Activated naive CD4-positive, alpha-beta T cell treated with Interleukin-2 at 50 U/mL for 16 hours (primary cell): ENCODE measurements around the gene TRAPPC3.

ENCODE experiments used
- DNase-seq: peaks from one replicate; pipeline ENCODE4 v3.0.0-alpha.2; 2020

TRAPPC3 gene

DNA sequence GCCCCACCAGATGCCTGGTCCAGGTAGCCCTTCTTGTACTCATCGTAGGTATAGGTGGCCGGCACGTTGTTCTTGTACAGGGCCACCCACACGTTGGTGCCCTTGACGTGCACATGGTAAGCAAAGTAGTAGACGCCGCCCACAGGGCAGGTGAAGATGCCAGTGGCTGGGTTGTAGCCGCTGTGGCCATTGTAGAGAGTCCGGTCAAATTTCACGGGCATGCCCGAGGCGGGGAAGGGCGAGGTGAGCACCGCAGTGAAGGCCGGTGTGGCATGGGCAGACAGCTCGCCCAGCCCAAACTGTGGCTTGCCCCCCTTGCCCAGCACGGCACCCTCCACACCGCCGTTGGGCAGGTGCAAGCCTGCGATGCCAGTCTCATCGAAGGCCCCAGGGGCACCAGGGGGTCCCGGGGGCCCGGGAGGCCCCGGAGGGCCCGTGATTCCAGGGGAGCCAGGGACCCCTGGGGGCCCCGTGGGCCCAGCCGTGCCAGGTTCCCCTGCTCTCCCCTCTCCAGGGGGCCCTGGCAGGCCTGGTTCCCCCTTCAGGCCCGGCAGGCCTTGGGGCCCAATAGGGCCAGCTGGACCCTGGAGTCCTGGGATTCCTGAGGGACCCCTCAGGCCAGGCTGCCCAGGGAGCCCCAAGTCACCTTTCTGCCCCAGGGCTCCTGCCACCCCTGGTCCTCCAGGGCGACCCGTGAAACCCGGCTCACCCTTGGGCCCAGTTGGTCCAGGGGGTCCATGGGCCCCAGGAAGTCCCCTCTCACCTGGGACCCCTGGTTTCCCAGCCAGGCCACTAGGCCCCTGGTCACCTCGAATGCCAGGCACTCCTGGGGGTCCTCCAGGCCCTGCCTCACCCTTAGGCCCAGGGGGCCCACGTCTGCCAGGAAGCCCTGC lies 51.3 kb downstream of the TRAPPC3 start:
- no peak for DNase-seq

DNA sequence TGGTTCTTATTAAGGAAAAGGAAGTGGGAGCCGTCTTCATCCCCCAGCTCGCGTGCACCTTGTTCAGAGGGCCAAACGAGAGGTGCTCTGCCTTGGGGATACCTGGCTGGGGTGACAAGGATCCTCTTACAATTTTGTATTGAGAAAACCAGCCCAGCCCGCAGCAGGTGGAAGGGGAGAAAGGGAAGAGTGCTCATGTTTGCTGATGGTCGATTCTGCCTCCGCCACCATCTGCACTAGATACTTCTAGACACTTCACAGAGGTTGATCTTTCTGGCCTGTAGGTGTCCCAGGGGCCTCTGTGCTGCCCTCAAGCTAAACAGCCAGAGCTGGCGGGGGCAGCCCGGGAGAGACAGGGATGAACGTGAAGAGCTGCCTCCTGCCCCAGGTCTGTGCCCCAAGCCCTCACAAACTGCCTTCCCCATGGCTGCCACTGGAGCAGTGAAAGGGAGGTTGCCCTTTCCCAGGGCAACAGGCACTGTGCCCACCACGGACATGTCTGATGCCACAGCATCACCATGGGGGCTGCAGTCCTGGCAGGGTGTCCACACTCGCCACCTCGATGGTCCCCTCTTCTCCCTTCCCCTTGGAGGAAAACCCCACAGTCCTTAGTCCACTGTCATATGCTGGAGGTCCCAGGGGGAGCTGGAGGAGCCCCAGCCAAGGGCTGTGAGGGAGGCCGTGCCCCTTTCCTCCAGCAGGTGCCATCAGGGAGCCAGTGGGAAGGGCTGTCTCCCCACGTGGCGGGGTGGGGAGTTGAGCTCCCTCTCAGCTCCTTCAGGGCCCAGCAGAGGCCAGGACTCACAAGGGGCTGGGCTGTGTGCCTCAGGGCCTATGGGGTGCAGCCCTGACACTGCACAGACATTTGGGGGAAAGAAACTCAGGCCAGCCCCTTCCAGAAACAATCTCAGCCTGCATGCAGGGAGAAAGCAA lies 52.5 kb downstream of the TRAPPC3 start:
- DNase-seq = no peak

DNA sequence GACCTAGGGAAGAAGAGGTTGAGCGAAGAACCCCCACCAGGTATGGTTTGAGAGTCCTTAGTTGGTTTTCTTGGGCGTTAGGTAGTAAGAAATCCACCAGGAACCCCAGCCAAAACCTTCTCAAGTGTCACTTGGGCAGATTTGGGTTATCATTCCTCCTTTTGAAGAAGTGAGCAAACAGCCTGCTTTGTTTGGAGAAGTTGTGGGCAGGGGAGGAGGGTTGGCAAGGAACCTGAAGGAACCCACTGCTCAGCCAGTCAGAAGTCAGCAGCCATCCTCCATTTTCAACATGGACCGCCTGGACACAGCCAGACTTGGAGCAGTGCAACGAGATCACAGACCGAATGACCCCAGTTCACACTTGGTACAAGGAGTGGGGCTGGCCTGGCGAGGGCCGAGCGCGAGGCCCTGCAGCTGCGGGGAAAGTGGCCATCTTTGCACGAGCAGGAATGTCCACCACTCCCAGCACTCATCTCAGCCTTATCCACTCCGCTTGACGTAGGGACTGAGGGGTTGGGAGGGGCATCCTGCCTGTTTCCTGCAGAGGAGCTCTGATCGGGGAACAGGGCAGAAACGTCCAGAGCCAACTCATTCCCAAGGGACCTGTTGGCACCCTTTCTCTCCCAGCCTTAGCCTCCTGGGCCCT lies 53.4 kb downstream of the TRAPPC3 start:
- no peak for DNase-seq

DNA sequence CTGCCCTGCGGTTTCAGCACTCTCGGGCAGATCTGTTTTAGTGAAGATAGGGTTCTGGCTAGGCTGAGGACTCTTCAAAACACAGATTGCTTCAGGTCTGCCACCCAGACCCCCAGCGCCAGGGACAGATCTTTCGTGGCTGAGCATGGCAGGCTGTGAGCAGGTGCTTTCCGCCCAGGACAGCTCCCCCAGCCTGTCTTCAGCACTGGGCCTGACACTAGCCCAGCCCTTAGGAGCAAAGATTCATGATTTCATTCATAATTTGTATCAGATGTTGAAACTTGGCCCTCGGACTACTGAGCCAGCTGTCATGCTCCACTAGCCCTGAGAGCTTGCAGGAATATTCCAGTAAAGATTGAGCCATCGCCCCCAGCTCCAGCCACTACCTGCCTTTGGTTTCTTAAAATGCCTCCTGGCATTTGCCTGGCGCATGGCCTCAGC lies 54.6 kb downstream of the TRAPPC3 start:
- no peak for DNase-seq

DNA sequence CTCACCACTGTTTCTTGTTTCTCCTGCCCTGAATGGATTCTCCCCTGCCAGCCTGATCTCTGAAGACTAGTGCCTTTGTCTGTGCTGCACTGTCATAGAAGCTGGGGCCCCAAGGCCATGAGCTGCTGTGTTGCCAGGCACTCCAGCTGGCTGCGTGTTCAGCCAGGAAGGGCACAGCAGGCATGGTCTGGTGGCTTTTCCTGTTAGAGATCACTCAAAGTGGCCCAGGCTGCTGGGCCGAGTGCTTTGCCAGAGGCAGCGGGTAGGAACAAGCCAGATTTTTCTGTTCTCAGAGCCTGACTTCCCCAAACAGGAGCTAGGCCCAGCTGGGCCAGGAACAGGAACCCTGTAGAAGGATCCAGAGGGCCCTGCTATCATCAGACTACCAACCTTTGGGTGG lies 55.4 kb downstream of the TRAPPC3 start:
- no peak for DNase-seq

DNA sequence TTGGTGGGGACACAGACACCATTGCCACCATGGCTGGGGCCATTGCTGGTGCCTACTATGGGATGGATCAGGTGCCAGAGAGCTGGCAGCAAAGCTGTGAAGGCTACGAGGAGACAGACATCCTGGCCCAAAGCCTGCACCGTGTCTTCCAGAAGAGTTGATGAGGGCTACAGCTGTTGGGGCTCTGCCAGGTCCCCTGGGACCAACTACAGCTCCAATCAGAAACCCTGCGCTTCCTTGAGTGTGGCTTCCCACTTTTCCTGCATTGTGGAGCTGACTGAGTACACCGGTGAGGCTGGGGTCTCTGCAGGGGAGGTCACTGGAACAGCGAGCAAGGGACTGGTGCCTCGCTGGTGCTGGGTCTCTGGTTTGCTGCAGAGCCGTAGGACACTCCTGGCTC lies 56.1 kb downstream of the TRAPPC3 start:
- DNase-seq = no peak

DNA sequence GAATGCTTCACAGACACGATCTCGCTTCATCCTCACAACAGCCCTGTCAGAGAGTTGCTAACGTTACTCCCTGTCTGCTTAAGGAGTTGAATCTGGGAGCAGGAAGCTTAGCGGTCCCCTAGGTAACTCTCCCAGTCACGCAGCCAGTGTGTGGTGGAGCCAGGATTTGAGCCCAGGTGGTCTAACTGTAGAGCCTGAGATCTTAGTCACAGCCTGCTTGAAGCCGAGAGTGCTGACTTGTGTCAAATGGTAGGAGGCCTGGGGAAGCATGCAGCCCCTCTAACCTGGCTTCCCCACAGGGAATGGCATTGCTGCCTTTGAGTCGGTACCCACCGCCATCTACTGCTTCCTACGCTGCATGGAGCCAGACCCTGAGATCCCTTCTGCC lies 56.5 kb downstream of the TRAPPC3 start:
- DNase-seq = no peak

DNA sequence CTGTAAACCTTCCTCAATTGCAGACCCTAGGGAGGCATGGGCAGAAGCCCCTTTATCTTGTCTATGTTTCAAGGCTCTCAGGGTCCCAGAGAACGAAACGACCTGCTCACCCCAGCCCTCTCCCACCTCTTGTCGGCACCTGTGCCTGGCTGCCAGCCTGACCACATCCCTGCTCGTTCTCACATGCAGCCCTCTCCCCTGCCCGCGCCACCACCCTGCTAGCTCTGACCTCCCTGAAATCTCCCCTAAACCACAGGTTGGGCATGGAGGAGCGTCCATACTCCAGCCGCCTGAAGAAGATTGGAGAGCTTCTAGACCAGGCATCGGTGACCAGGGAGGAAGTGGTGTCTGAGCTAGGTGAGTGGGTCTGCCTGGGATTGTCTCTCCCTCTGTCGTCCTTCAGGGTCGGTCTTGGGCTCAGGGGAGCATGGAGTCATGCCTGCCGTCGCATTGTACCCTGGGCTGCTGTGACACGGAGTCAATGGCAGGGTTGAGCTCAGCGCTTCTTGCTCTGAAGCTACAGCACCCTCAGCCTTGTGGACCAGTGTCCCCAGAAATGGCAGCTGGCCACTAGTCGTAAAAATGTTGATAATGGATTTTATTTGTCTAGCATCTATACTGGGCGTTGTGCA lies 57.0 kb downstream of the TRAPPC3 start:
- no peak for DNase-seq

DNA sequence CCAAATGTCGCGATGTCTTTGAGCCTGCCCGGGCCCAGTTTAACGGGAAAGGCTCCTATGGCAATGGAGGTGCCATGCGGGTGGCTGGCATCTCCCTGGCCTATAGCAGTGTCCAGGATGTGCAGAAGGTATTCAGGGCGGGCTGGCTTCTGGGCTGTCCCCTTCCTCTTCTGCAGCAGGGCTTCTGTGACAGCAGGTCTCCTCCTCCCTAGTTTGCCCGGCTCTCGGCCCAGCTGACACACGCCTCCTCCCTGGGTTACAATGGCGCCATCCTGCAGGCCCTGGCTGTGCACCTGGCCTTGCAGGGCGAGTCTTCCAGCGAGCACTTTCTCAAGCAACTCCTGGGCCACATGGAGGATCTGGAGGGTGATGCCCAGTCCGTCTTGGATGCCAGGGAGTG lies 57.6 kb downstream of the TRAPPC3 start:
- DNase-seq = no peak

DNA sequence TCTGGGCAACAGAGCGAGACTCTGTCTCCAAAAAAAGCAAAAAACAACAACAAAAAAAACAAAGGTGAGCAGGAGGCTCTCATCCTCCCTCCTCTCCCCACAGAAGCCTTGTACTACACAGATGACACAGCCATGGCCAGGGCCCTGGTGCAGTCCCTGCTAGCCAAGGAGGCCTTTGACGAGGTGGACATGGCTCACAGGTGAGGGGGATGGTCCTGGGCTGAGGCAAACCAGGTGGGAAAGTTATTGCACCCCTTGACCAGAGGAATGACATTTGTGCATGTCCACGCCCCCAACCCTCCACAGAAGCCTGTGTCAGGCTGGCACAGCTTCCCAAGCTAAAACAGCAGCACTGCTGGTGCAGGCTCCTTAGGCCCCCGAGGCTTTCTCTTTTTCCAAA lies 58.1 kb downstream of the TRAPPC3 start:
- no peak for DNase-seq

DNA sequence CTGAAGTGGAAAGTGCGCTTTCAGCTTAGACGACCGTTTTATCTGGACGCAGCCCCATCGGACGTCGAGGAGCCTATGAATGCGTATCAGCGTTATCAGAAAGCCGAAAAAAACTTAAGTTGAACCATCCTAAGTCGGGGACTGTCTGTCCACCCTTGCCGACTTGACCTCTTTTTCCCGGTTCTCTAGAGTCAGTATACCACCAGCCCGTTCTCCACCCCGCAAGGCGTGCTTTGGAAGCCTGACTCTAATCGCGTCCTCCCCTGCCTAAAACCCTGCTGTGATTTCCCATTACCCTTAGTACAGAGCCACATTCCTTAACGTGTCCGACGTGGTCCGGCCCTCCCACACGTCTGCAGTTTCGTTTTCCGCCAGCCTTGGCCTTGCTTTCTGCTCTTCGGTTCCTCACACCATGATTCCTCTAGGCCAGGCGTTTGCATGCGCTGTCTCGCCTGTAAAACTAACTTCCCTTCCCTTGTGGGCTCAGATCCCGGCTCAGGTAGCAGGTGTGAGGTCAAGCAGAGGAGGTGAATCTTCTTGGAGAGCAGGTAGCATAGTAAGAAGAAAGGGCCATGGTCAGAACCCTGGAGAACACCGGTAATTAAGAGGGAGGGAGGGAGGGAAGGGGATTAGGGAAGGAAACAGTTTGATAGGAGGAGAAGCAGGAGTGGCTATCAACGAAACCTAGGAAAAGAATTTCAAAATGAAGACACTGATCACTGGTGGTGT lies 59.7 kb downstream of the TRAPPC3 start:
- DNase-seq = no peak

DNA sequence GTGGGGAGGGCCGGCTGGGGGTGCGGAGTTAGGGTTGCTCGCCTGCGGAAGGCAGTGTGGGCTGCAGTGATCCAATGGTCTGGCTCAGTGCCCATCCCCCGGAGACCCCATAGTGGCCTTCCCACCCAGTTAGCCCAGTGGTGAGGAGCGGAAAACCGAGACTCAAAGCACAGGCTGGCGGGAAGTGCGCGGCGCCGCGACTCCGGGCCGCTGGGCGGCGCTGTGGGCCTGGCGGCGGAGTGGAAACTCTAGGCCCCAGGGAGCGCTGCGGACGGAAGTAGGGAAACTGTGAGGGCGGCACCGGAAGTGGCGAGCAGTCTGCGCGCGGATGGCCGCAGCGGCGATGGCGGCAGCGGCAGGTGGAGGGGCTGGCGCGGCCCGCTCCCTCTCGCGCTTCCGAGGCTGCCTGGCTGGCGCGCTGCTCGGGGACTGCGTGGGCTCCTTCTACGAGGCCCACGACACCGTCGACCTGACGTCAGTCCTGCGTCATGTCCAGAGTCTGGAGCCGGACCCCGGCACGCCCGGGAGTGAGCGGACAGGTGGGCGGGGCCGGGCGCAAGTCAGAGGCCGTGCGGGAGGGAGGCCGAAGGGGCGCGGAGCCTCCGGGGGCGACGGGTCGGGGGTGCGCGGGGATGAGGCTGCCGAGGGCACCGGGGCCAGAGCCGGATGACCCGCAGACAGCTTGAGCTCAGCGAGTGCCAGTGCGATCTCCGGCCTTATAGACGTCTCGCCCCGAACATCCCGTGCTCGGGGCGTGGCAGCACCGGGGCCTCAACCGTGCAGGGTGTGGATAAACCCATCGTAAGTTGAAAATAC lies 60.5 kb downstream of the TRAPPC3 start, which contains the start of gene ADPRS:
TSS of gene ADPRS (plus strand) at position 316 of the 816 bp plus-strand sequence. CDS start at position 329, 13 bp downstream.
- peak; percentile 92 for DNase-seq

DNA sequence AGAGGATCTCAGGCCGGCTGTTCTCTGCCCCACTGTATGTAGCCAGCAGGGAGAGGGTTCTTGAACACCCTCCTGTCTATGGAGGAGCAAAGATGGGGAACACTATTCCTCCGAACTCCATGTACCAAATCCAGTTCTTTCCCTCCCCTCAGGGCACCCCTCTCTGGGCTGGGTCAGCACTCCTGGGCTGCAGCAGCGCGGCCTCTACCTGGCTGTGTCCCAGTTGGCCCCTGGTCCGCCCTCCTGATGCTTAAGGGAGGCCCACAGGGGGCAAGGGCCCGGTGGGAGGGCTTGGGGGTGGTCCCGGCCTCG lies 61.1 kb downstream of the TRAPPC3 start:
- DNase-seq = no peak

DNA sequence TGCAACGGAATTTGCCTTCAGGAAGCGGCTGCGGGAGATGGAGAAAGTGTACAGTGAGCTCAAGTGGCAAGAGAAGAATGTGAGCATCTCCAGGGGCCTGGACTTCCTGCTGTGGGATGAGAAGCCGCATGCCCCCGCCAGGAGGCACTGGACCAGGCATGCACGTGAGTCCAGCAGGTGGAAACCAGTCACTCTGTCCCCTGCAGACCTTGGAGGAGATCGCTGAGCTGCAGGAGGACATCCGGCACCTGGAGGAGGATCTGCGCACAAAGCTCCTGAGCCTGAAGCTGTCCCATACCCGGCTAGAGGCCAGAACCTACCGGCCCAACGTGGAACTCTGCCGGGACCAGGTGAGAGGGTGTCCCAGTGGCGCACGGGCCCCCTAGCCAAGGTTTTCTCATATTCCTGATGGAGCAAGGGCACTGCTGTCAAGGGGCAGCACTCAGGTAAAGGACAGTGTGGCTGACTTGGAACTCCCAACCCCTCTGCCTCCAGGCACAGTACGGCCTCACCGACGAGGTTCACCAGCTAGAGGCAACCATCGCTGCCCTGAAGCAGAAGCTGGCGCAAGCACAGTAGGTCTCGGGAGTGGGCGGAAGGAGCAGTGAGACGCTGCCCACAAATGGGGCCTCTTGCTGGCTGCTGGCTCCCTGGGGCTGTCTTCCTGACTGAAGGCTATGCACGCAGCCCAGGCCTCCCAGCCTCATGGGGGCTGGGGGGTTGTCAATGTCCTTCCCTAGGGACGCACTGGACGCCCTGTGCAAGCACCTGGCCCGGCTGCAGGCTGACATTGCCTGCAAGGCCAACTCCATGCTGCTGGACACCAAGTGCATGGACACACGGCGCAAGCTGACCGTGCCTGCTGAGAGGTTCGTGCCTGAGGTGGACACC lies 61.8 kb downstream of the TRAPPC3 start:
- DNase-seq = no peak
